A549 (cell line): ENCODE results near the gene SKOR1.

Experiments
- CEBPB ChIP-seq, 2 experiments: fragments of >200 bp in 1 of 2; sonication (Bioruptor Twin) in 1 of 2; formaldehyde crosslinking in 1 of 2; IDR thresholded peaks; 2 replicates each; pipeline ENCODE4 v1.6.1; 2012 to 2016
- CTCF ChIP-seq: fragments of >200 bp; sonication (Bioruptor Twin); formaldehyde crosslinking; IDR thresholded peaks from 3 replicates; pipeline ENCODE4 v1.5.1; 2016
- EHF ChIP-seq: fragments of 250-450 bp; sonication (Bioruptor Pico); IDR thresholded peaks from 2 replicates; pipeline ENCODE4 v1.5.0; 2020; ENCODE audit warnings: mild to moderate bottlenecking
- EP300 ChIP-seq, 2 experiments: fragments of >200 bp; sonication (Bioruptor Twin); formaldehyde crosslinking; IDR thresholded peaks; 2 replicates in 1 of 2; 3 replicates in 1 of 2; pipeline ENCODE4 v1.6.1; 2016 to 2017
- ESRRA ChIP-seq: fragments of 150-350 bp; IDR thresholded peaks from 2 replicates; pipeline ENCODE4 v1.6.1; 2014; ENCODE audit warnings: mild to moderate bottlenecking, low read length, borderline replicate concordance
- HES2 ChIP-seq: fragments of >200 bp; sonication (Bioruptor Twin); formaldehyde crosslinking; IDR thresholded peaks from 2 replicates; pipeline ENCODE4 v1.6.1; 2016
- MAFK ChIP-seq: fragments of 450-650 bp; IDR thresholded peaks from 2 replicates; pipeline ENCODE4 v1.6.1; 2014; ENCODE audit not compliant: partially characterized antibody
- MAX ChIP-seq: IDR thresholded peaks from 2 replicates; pipeline ENCODE4 v1.6.1; 2012
- MAZ ChIP-seq: fragments of 150-350 bp; IDR thresholded peaks from 2 replicates; pipeline ENCODE4 v1.6.1; 2014; ENCODE audit warnings: antibody characterized with exemption, low read depth, low read length, borderline replicate concordance
- RAD21 ChIP-seq, 2 experiments: fragments of >200 bp in 1 of 2; sonication (Bioruptor Twin) in 1 of 2; formaldehyde crosslinking in 1 of 2; IDR thresholded peaks in 1 of 2; conservative IDR thresholded peaks in 1 of 2; 2 replicates in 1 of 2; 3 replicates in 1 of 2; pipeline ENCODE4 v1.6.1; 2012 to 2018; ENCODE audit warnings: inconsistent platforms in 1 of 2
- REST ChIP-seq: fragments of 200-600 bp; sonication (generic); IDR thresholded peaks from 2 replicates; pipeline ENCODE4 v1.6.1; 2016; ENCODE audit warnings: antibody characterized with exemption, mild to moderate bottlenecking, moderate library complexity
- RFX5 ChIP-seq: fragments of 450-650 bp; IDR thresholded peaks from 2 replicates; pipeline ENCODE4 v1.7.1; 2014; ENCODE audit warnings: antibody characterized with exemption, mild to moderate bottlenecking, moderate library complexity

GRCh38 chr15:67807836-67808235, 17.5 kb upstream of the SKOR1 start:
- TF ChIP-seq RAD21 (conservative IDR thresholded peaks at IDR 0.05 in 1 of 2, IDR thresholded peaks at IDR 0.05 in 1 of 2): no peak
- no peak for TF ChIP-seq MAZ
- no peak for TF ChIP-seq CTCF
- no peak for TF ChIP-seq RFX5
- no peak for TF ChIP-seq ESRRA
- no peak for TF ChIP-seq HES2
- TF ChIP-seq EHF (CRISPR knock-in tag): no peak
- no peak for TF ChIP-seq EP300 (IDR thresholded peaks at IDR 0.05)
- no peak for TF ChIP-seq REST
- no peak for TF ChIP-seq MAFK
- no peak for TF ChIP-seq CEBPB (IDR thresholded peaks at IDR 0.05)
- no peak for TF ChIP-seq MAX
